ENCODE results near the gene CAMK2D. TPM values are rescaled to one million over a fixed set of nuclear protein-coding genes. Genes with fewer than 3 reads are reported as not detected.

The CAMK2D gene
- polyA plus RNA-seq, 2 of the 4 experiments (the other 2 are of a cell fraction) = 19.1 to 59.9 TPM

- Histone ChIP-seq H3K4me2 (no peak overlapping the region), H3K4me3 (no peak overlapping the region), H3K9me3 (no peaks in the 10 kb centered on the region), H3K4me1 (peaks cover 13% of the 10 kb centered on the region), H3K27ac (no peak overlapping the region)
- WGBS (ENCODE audit: missing lambda C conversion rate) = 89% methylated on average over 2 of the region's 2 CpGs
- no peak for ATAC-seq
- DNase-seq (ENCODE audit: low read depth in 1 of 2, low spot score in 1 of 2) = no peak
- FAIRE-seq = no peak
- ChIA-PET CTCF (interaction anchor here (1.0 to 2.1 kb wide), 2 partner anchors 595 to 600 kb away, joined by 3 to 10 read pairs; no protein-coding TSS in a partner anchor), POLR2A (no interaction called here)
- TF ChIP-seq POLR2A (IDR thresholded peaks at IDR 0.05; ENCODE audit: low read length) (no peak), RARB (CRISPR knock-in tag; IDR thresholded peaks at IDR 0.05) (no peak), MAZ (IDR thresholded peaks at IDR 0.05; ENCODE audit: borderline replicate concordance, low read depth, low read length) (no peak)
Measured at GRCh38 chr4:113783289-113783688, 21.8 kb upstream of the CAMK2D start.

GRCh38 chr4:113781439-113782040 lies 20.0 kb upstream of the CAMK2D start:
- 6% methylated on average over 2 of the region's 2 CpGs for whole genome bisulfite sequencing (ENCODE audit: missing lambda C conversion rate)
- no peak overlapping the region for H3K4me2 ChIP-seq

GRCh38 chr4:113776679-113777078 lies 15.1 kb upstream of the CAMK2D start:
- H3K9me3 ChIP-seq = no peaks in the 10 kb centered on the region
- no peaks in the 10 kb centered on the region for H3K4me1 ChIP-seq
- DNase-seq (ENCODE audit: low read depth in 1 of 2, low spot score in 1 of 2) (no peak), FAIRE-seq (no peak), ATAC-seq (no peak)
- WGBS (ENCODE audit: missing lambda C conversion rate) = 84% methylated on average over 11 of the region's 11 CpGs
- H3K4me3 ChIP-seq = no peak overlapping the region
- H3K27ac ChIP-seq = no peak overlapping the region
- ChIA-PET CTCF (interaction anchor here (0.7 to 2.5 kb wide), 2 partner anchors 8 to 602 kb away, joined by 3 to 11 read pairs; no protein-coding TSS in a partner anchor), POLR2A (no interaction called here)
- H3K4me2 ChIP-seq = no peak overlapping the region
- no peak for TF ChIP-seq MAX (IDR thresholded peaks at IDR 0.05)
- TF ChIP-seq HOXB5 (CRISPR knock-in tag; IDR thresholded peaks at IDR 0.05) = no peak
- no peak for TF ChIP-seq EP300 (IDR thresholded peaks at IDR 0.05)
- TF ChIP-seq RCOR1 (IDR thresholded peaks at IDR 0.05; ENCODE audit: low read depth, low read length) = no peak
- TF ChIP-seq NFE2L2 (conservative IDR thresholded peaks at IDR 0.05; ENCODE audit: low read length) = no peak
- no peak for TF ChIP-seq CEBPB (IDR thresholded peaks at IDR 0.05)
- no peak for TF ChIP-seq RARB (CRISPR knock-in tag; IDR thresholded peaks at IDR 0.05)
- TF ChIP-seq SMC3 (IDR thresholded peaks at IDR 0.05) = no peak
- no peak for TF ChIP-seq PBX3 (IDR thresholded peaks at IDR 0.05)
- TF ChIP-seq BHLHE40 (IDR thresholded peaks at IDR 0.05; ENCODE audit: low read depth, low read length) = no peak
- TF ChIP-seq BCL3 (IDR thresholded peaks at IDR 0.05) = no peak

More at GRCh38 chr4:113781439-113782040, 20.0 kb upstream of the CAMK2D start:
- peak; percentile 10 to 24 for DNase-seq (ENCODE audit: low read depth in 1 of 2, low spot score in 1 of 2)
- ChIA-PET CTCF (interaction anchor here (2.1 kb wide), 1 partner anchor 597 kb away, joined by 10 read pairs; no protein-coding TSS in a partner anchor), POLR2A (no interaction called here)
- Histone ChIP-seq H3K4me3 (no peak overlapping the region), H3K4me1 (peaks cover 13% of the 10 kb centered on the region), H3K27ac (no peak overlapping the region), H3K9me3 (no peaks in the 10 kb centered on the region)
- peak; percentile 60 for TF ChIP-seq CTCF (IDR thresholded peaks at IDR 0.05)
- TF ChIP-seq SMC3 (IDR thresholded peaks at IDR 0.05) = peak; percentile 65
- TF ChIP-seq ZSCAN20 (CRISPR knock-in tag; IDR thresholded peaks at IDR 0.05) = no peak
- peak; percentile 44 to 47; a peak in 3 of 5 replicates for TF ChIP-seq RAD21 (conservative IDR thresholded peaks at IDR 0.05 in 1 of 2, IDR thresholded peaks at IDR 0.05 in 1 of 2)
- ATAC-seq = no peak
- FAIRE-seq = no peak

All from A549 (cell line).